Erythroblast (primary cell): ENCODE data around the gene ASPG.

ENCODE experiments used
- GATA1 ChIP-seq: IDR thresholded peaks from 2 replicates; pipeline ENCODE4 v1.6.1; 2011; ENCODE audit warnings: low read depth, mild to moderate bottlenecking, control low read depth, low read length, moderate library complexity
- POLR2A ChIP-seq: IDR thresholded peaks from 2 replicates; pipeline ENCODE4 v1.6.1; 2011; ENCODE audit warnings: mild to moderate bottlenecking, low read length

DNA sequence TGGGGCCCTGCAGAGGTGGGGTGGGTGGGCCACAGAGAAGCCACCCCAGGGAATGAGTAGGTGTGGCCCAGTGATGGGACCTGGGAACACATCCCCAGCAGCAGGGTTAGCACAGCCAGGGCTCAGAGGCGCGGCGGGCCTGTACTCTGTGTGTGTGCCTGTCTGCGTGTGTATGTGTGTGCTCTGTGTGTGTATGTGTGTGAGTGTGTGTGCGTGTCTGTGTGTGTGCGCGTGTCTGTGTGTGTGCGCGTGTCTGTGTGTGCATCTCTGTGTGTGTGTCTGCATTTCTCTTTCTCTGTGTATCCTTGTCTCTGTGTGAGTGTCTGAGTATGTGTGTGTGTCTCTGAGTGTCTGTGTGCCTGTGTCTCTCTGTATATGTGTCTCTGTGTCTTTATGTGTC, 79.0 kb downstream of the ASPG start:
- TF ChIP-seq GATA1 (no peak), POLR2A (no peak)
